HEK293T (cell line): ENCODE measurements around the gene HNRNPLL.

Experiments used
- ARNT ChIP-seq: fragments of 450-650 bp; IDR thresholded peaks from 2 replicates; pipeline ENCODE4 v1.6.1; 2017; ENCODE audit warnings: mild to moderate bottlenecking
- BHLHE40 ChIP-seq: fragments of 450-650 bp; IDR thresholded peaks from 2 replicates; pipeline ENCODE4 v1.6.1; 2016; ENCODE audit warnings: mild to moderate bottlenecking, moderate library complexity, borderline replicate concordance
- CTBP1 ChIP-seq: fragments of 450-650 bp; IDR thresholded peaks from 2 replicates; pipeline ENCODE4 v1.6.1; 2016; ENCODE audit warnings: borderline replicate concordance
- ELF4 ChIP-seq: fragments of 450-650 bp; IDR thresholded peaks from 2 replicates; pipeline ENCODE4 v1.6.1; 2017; ENCODE audit warnings: antibody characterized with exemption
- FOXK2 ChIP-seq: fragments of 450-650 bp; IDR thresholded peaks from 2 replicates; pipeline ENCODE4 v1.6.1; 2016; ENCODE audit warnings: mild to moderate bottlenecking
- FOXM1 ChIP-seq: fragments of 450-650 bp; IDR thresholded peaks from 2 replicates; pipeline ENCODE4 v1.6.1; 2017; ENCODE audit warnings: mild to moderate bottlenecking, borderline replicate concordance
- HDGF ChIP-seq: fragments of 450-650 bp; IDR thresholded peaks from 2 replicates; pipeline ENCODE4 v1.6.1; 2017; ENCODE audit warnings: antibody characterized with exemption, borderline replicate concordance
- LEF1 ChIP-seq: fragments of 450-650 bp; IDR thresholded peaks from 2 replicates; pipeline ENCODE4 v1.6.1; 2017; ENCODE audit warnings: mild to moderate bottlenecking, borderline replicate concordance
- SP1 ChIP-seq: fragments of 450-650 bp; IDR thresholded peaks from 2 replicates; pipeline ENCODE4 v1.6.1; 2017
- SUZ12 ChIP-seq: fragments of 450-650 bp; IDR thresholded peaks from 2 replicates; pipeline ENCODE4 v1.6.1; 2016; ENCODE audit warnings: mild to moderate bottlenecking
- TARDBP ChIP-seq: fragments of 450-650 bp; IDR thresholded peaks from 2 replicates; pipeline ENCODE4 v1.6.1; 2016
- ZNF384 ChIP-seq: fragments of 450-650 bp; IDR thresholded peaks from 2 replicates; pipeline ENCODE4 v1.6.1; 2016
- TF ChIP-seq, protein P1 (sequence below): fragments of 450-650 bp; IDR thresholded peaks from 2 replicates; pipeline ENCODE4 v1.6.1; 2016

DNA sequence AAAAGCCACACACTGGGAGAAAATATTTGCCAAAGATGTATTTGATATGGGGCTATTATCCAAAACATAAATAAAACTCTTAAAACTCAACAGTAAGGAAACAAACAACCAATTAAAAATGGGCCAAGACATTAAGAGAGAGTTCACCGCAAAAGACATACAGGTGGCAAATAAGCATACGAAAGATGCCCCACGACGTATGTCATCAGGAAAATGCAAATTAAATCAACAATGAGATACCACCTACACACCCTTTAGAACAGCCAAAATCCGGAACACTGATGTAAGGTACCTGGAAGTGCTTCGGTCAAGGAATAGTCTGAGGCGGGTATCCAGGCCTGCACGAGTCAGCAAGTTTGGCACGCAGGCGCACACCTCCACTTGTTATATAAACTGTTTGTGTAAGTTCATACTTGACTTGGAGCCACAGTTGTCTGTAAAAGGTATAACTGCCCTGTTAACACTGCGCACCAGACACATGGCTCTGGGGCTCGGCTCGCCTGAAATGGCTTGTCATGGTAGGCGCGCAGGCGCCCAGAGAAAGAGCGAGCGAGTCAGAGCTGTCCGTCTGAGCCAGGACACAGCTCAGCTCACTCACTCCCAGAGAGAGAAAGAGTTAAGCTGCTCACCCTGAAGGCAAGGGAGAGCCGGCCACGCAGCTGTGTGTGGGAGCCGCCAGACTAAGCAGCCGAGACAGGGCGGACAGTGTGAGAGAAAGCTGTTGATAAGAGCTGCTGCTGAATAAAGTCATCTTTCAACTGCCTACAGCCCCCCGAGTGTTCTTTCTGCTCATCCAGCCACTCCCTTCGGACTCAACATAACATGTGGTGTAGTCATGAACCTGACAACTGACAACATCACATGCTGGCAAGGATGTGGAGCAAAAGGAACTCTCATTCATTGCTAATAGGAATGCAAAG lies 87.3 kb downstream of the HNRNPLL start:
- no peak for TF ChIP-seq FOXK2
- TF ChIP-seq ARNT: no peak
- TF ChIP-seq FOXM1: no peak
- no peak for TF ChIP-seq BHLHE40
- no peak for TF ChIP-seq ELF4
- TF ChIP-seq CTBP1: no peak
- TF ChIP-seq SP1: no peak
- TF ChIP-seq LEF1: no peak
- TF ChIP-seq, protein P1, sequence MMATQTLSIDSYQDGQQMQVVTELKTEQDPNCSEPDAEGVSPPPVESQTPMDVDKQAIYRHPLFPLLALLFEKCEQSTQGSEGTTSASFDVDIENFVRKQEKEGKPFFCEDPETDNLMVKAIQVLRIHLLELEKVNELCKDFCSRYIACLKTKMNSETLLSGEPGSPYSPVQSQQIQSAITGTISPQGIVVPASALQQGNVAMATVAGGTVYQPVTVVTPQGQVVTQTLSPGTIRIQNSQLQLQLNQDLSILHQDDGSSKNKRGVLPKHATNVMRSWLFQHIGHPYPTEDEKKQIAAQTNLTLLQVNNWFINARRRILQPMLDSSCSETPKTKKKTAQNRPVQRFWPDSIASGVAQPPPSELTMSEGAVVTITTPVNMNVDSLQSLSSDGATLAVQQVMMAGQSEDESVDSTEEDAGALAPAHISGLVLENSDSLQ: no peak
- TF ChIP-seq HDGF: no peak
- TF ChIP-seq TARDBP: no peak
- no peak for TF ChIP-seq SUZ12
- TF ChIP-seq ZNF384: no peak
